Upper lobe of right lung (tissue), 1 donor: ENCODE results near the gene RELN. TPM values are rescaled to one million over a fixed set of nuclear protein-coding genes. Genes with fewer than 3 reads are reported as not detected.

Experiments used
- ATAC-seq: fragments of 200-7000 bp; cut with Tn5 transposase; one replicate; pipeline ENCODE4 v1.9.1; 2020; ENCODE audit warnings: mild to moderate bottlenecking, moderate library complexity
- DNase-seq: peaks from one replicate; pipeline ENCODE4 v3.0.0-alpha.2; 2020
- H3K27ac ChIP-seq: fragments of 200-600 bp; one replicate; pipeline ENCODE4 v1.8.0; 2022
- H3K27me3 ChIP-seq: fragments of 200-600 bp; one replicate; pipeline ENCODE4 v1.8.0; 2022; ENCODE audit warnings: mild to moderate bottlenecking
- H3K36me3 ChIP-seq: fragments of 200-600 bp; one replicate; pipeline ENCODE4 v1.8.0; 2022
- H3K4me1 ChIP-seq: fragments of 200-600 bp; one replicate; pipeline ENCODE4 v1.8.0; 2022
- H3K4me3 ChIP-seq: fragments of 200-600 bp; one replicate; pipeline ENCODE4 v1.8.0; 2022; ENCODE audit warnings: mild to moderate bottlenecking
- H3K9me3 ChIP-seq: fragments of 200-600 bp; one replicate; pipeline ENCODE4 v1.8.0; 2022
- CTCF ChIP-seq: fragments of 200-600 bp; IDR thresholded peaks from one replicate; pipeline ENCODE4 v1.8.0; 2022; ENCODE audit warnings: antibody characterized with exemption
- intact Hi-C: fragments of 100-400 bp; cut with DNase I; formaldehyde crosslinking; loops from one replicate; pipeline ENCODE4 v1.11.0; 2022
- total RNA-seq: library from RNA; stranded (reverse); fragmentation: NEBNext Ultra II Directional; extraction: Animal tissue kit (Norgen Biotek cat#: 25700); gene quantifications from one replicate; pipeline ENCODE4 v1.2.1, GENCODE V29; 2021
- donor health status: DM: no; HTN: yes; CAD: no; lungs with severe emphysema.

RELN gene
- total RNA-seq, 1 donor from 2014 or later = 5.6 TPM

- ATAC-seq = no peak
- TF ChIP-seq CTCF = no peak
These were observed 337.7 kb downstream of the RELN start for GRCh38 chr7:103651593-103652377.

GRCh38 chr7:103649052-103649451 lies 340.4 kb downstream of the RELN start:
- H3K36me3 ChIP-seq = no peaks in the 10 kb centered on the region
- H3K27me3 ChIP-seq = no peaks in the 10 kb centered on the region
- H3K4me3 ChIP-seq = no peak overlapping the region
- no peaks in the 10 kb centered on the region for H3K9me3 ChIP-seq
- no peak for TF ChIP-seq CTCF
- no peaks in the 10 kb centered on the region for H3K4me1 ChIP-seq
- intact Hi-C loops = no loop called here
- no peak for ATAC-seq
- no peak overlapping the region for H3K27ac ChIP-seq
- no peak for DNase-seq

More at GRCh38 chr7:103651593-103652377, 337.7 kb downstream of the RELN start:
- Histone ChIP-seq H3K27ac (no peak overlapping the region), H3K27me3 (no peaks in the 10 kb centered on the region), H3K4me1 (no peaks in the 10 kb centered on the region), H3K36me3 (no peaks in the 10 kb centered on the region), H3K9me3 (no peaks in the 10 kb centered on the region), H3K4me3 (no peak overlapping the region)
- intact Hi-C loops = no loop called here
- DNase-seq = no peak

- Histone ChIP-seq H3K4me1 (no peaks in the 10 kb centered on the region), H3K36me3 (no peaks in the 10 kb centered on the region), H3K27me3 (no peaks in the 10 kb centered on the region), H3K9me3 (peaks cover 3% of the 10 kb centered on the region), H3K27ac (no peak overlapping the region), H3K4me3 (no peak overlapping the region)
- DNase-seq = no peak
- no peak for ATAC-seq
- intact Hi-C loops = no loop called here
- no peak for TF ChIP-seq CTCF
These were observed 341.3 kb downstream of the RELN start for GRCh38 chr7:103648135-103648534.

- H3K4me3 ChIP-seq = no peak overlapping the region
- ATAC-seq (no peak), DNase-seq (no peak)
- no peak for TF ChIP-seq CTCF
- peaks cover 3% of the 10 kb centered on the region for H3K9me3 ChIP-seq
- intact Hi-C loops = no loop called here
- H3K36me3 ChIP-seq = no peaks in the 10 kb centered on the region
- no peaks in the 10 kb centered on the region for H3K4me1 ChIP-seq
- H3K27ac ChIP-seq = no peak overlapping the region
- no peaks in the 10 kb centered on the region for H3K27me3 ChIP-seq
These were observed 345.1 kb downstream of the RELN start for GRCh38 chr7:103644319-103644718.

GRCh38 chr7:103640031-103640779 lies 349.3 kb downstream of the RELN start:
- intact Hi-C loops = no loop called here
- no peaks in the 10 kb centered on the region for H3K36me3 ChIP-seq

More at GRCh38 chr7:103640031-103640779, 349.3 kb downstream of the RELN start:
- Histone ChIP-seq H3K27me3 (no peaks in the 10 kb centered on the region), H3K4me1 (no peaks in the 10 kb centered on the region), H3K9me3 (peaks cover 3% of the 10 kb centered on the region), H3K27ac (no peak overlapping the region), H3K4me3 (no peak overlapping the region)
- DNase-seq = no peak
- TF ChIP-seq CTCF = no peak
- ATAC-seq = no peak
